Heart left ventricle (tissue), 13 donors: ENCODE data around the gene SECTM1.

Experiments
- POLR2A ChIP-seq, 2 donors: fragments of 450-650 bp; IDR thresholded peaks; one replicate each; pipeline ENCODE4 v1.6.1; 2017; ENCODE audit warnings: antibody characterized with exemption in 2 of 2, mild to moderate bottlenecking in 2 of 2, moderate library complexity in 2 of 2
- TF ChIP-seq, protein P1 (sequence below), 12 donors: fragments of 200-600 bp; sonication (generic) in 4 of 12; IDR thresholded peaks; one replicate each; pipeline versions ENCODE4 v1.5.0 to v1.8.0; 2018 to 2022; ENCODE audit warnings: antibody characterized with exemption in 12 of 12, mild to moderate bottlenecking in 5 of 12
- donor health status: ischemic (EF 13 %, LVEDD 7.1; RV severe dilation, severe dysfunction).
- donor health status: DM: no; HTN: yes; CAD: no.
- donor health status: DM: no; HTN: no; CAD: no.
- donor health status: ischemic (EF 25% LVEDD 6.9; RV normal size, moderate dysfunction).
- donor health status: ischemic (EF 25% LVEDD 5.7; RV mildly dilated, moderate dysfunction).
- donor health status: ischemic (EF 35%, LVEDD 5.7; RV mildly dilated, moderate dysfunction).
- donor health status: nonischemic (EF 11% LVEDD 7.7; RV severe dilation, severe dysfunction).
- donor health status: DM: yes; HTN: yes; CAD: no.
- donor health status: PGD.
- donor health status: ischemic (EF 29% LVEDD 5.4; RV normal size, mild dysfunction).
- donor health status: nonischemic (EF 23%, LVEDD 6.1; RV moderate dilation, normal function).

DNA sequence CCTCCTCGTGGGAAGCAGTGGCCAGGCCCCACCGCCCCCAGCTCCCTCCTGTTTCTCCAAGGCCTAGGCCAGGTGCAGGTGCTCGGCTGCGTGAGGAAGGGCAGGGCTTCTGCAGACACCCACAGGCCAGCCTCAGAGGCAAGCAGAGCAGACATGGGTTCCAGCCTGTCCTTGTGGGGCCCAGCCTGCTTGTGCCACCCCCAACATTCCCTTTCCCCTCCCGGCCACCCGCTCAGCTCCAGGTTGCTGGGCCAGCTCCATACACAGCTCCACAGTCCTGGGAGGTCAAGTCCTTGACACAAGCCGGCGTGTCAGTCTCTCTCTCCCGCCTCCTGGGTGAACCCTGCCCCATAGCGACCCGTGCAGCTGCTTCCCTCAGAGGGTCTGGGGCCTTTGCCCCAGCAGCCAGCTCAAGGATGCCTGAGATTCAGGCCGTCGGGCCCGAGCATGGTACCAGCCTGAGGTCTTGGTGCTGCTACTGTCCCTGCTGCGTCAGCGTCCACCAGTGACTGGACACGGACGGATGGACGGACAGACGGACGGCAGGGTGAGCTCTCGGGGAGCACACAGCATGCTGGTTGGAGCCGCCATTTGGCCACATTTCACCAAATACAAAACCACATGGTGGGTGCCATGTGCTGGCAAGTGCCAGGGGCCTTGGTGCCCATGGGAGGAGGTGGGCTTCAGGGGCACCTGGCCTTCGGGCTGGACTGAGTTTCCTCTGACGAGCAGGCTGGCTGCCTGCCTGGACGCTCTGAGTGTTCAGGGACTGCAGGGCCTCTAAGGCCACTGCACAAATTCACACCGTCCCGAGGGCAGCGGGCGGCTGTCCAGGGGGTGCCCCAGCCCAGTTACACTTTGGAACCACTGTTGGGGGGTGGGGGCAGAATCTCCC is 8.0 kb downstream of the SECTM1 start:
- TF ChIP-seq POLR2A (IDR thresholded peaks at IDR 0.05): no peak
- TF ChIP-seq, protein P1, sequence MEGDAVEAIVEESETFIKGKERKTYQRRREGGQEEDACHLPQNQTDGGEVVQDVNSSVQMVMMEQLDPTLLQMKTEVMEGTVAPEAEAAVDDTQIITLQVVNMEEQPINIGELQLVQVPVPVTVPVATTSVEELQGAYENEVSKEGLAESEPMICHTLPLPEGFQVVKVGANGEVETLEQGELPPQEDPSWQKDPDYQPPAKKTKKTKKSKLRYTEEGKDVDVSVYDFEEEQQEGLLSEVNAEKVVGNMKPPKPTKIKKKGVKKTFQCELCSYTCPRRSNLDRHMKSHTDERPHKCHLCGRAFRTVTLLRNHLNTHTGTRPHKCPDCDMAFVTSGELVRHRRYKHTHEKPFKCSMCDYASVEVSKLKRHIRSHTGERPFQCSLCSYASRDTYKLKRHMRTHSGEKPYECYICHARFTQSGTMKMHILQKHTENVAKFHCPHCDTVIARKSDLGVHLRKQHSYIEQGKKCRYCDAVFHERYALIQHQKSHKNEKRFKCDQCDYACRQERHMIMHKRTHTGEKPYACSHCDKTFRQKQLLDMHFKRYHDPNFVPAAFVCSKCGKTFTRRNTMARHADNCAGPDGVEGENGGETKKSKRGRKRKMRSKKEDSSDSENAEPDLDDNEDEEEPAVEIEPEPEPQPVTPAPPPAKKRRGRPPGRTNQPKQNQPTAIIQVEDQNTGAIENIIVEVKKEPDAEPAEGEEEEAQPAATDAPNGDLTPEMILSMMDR (IDR thresholded peaks at IDR 0.05): no peak
